WTC11 (cell line): ENCODE measurements around the gene SSH3. TPM values are rescaled to one million over a fixed set of nuclear protein-coding genes. Genes with fewer than 3 reads are reported as not detected.

Source experiments
- ATAC-seq: fragments of 200-7000 bp; cut with Tn5 transposase; 2 replicates; pipeline ENCODE4 v1.10.0; 2021; ENCODE audit warnings: mild to moderate bottlenecking, moderate library complexity
- CTCF ChIA-PET: fragments of 300-600 bp; sonication (Branson Sonifier 250); formaldehyde crosslinking; loops from one replicate; lab custom pipeline; 2021; ENCODE audit warnings: antibody characterized with exemption; lab: Charles Lee
- POLR2A ChIA-PET: fragments of 350-600 bp; sonication (Branson Sonifier 250); formaldehyde crosslinking; loops from one replicate; lab custom pipeline; 2021; ENCODE audit warnings: antibody characterized with exemption; lab: Charles Lee
- DNase-seq: peaks from one replicate; pipeline ENCODE4 v3.0.0; 2021; ENCODE audit warnings: low spot score
- H3K27ac Mint-ChIP-seq: 2 replicates; pipeline ENCODE4 v1.8.0; 2021; ENCODE audit warnings: mixed read lengths
- H3K27me3 Mint-ChIP-seq: 2 replicates; pipeline ENCODE4 v1.8.0; 2021; ENCODE audit warnings: low read depth, mild to moderate bottlenecking, moderate library complexity, mixed read lengths
- H3K36me3 Mint-ChIP-seq: 2 replicates; pipeline ENCODE4 v1.8.0; 2021; ENCODE audit warnings: mixed read lengths
- H3K4me1 Mint-ChIP-seq: 2 replicates; pipeline ENCODE4 v1.8.0; 2022; ENCODE audit warnings: mixed read lengths
- H3K4me3 Mint-ChIP-seq: 2 replicates; pipeline ENCODE4 v1.8.0; 2021; ENCODE audit warnings: mild to moderate bottlenecking, moderate library complexity, mixed read lengths
- H3K9me3 Mint-ChIP-seq: 2 replicates; pipeline ENCODE4 v1.8.0; 2021; ENCODE audit warnings: mixed read lengths
- ARID4B ChIP-seq: sonication (generic); formaldehyde crosslinking; IDR thresholded peaks from 2 replicates; pipeline ENCODE4 v1.8.0; 2023; ENCODE audit warnings: missing genetic modification reagents, mild to moderate bottlenecking, borderline replicate concordance
- E2F4 ChIP-seq: sonication (generic); formaldehyde crosslinking; IDR thresholded peaks from 2 replicates; pipeline ENCODE4 v1.8.1; 2022; ENCODE audit warnings: low read depth, mild to moderate bottlenecking, moderate library complexity, missing genetic modification reagents, borderline replicate concordance
- EMX1 ChIP-seq: fragments of 250-450 bp; sonication (Bioruptor Pico); IDR thresholded peaks from 2 replicates; pipeline ENCODE4 v1.8.0; 2021; ENCODE audit warnings: mild to moderate bottlenecking
- ERG ChIP-seq: fragments of 250-450 bp; sonication (Bioruptor Pico); IDR thresholded peaks from 2 replicates; pipeline ENCODE4 v1.8.0; 2021; ENCODE audit warnings: mild to moderate bottlenecking
- GABPB1 ChIP-seq: sonication (generic); formaldehyde crosslinking; IDR thresholded peaks from 2 replicates; pipeline ENCODE4 v1.8.1; 2023; ENCODE audit warnings: mild to moderate bottlenecking, missing genetic modification reagents
- JUN ChIP-seq: sonication (generic); formaldehyde crosslinking; IDR thresholded peaks from 2 replicates; pipeline ENCODE4 v1.8.0; 2023; ENCODE audit warnings: mild to moderate bottlenecking, missing genetic modification reagents
- MLX ChIP-seq: sonication (generic); formaldehyde crosslinking; IDR thresholded peaks from 2 replicates; pipeline ENCODE4 v1.8.1; 2023; ENCODE audit warnings: mild to moderate bottlenecking, missing genetic modification reagents, moderate library complexity
- NR3C1 ChIP-seq: sonication (generic); formaldehyde crosslinking; conservative IDR thresholded peaks from 2 replicates; pipeline ENCODE4 v1.8.1; 2023; ENCODE audit warnings: low read depth, mild to moderate bottlenecking, missing genetic modification reagents
- OVOL2 ChIP-seq: fragments of 250-450 bp; sonication (Bioruptor Pico); IDR thresholded peaks from 2 replicates; pipeline ENCODE4 v1.9.0; 2021; ENCODE audit warnings: mild to moderate bottlenecking, borderline replicate concordance
- PREB ChIP-seq: sonication (generic); formaldehyde crosslinking; IDR thresholded peaks from 2 replicates; pipeline ENCODE4 v1.8.1; 2022; ENCODE audit warnings: mild to moderate bottlenecking, missing genetic modification reagents, moderate library complexity, borderline replicate concordance
- SMAD3 ChIP-seq: sonication (generic); formaldehyde crosslinking; IDR thresholded peaks from 2 replicates; pipeline ENCODE4 v1.8.0; 2022; ENCODE audit warnings: missing genetic modification reagents, mild to moderate bottlenecking, borderline replicate concordance
- SMAD4 ChIP-seq: sonication (generic); formaldehyde crosslinking; IDR thresholded peaks from 2 replicates; pipeline ENCODE4 v1.8.0; 2022; ENCODE audit warnings: mild to moderate bottlenecking, missing genetic modification reagents
- SOX15 ChIP-seq: fragments of 250-450 bp; sonication (Bioruptor Pico); IDR thresholded peaks from 2 replicates; pipeline ENCODE4 v1.9.0; 2021; ENCODE audit warnings: mild to moderate bottlenecking
- SP1 ChIP-seq: sonication (generic); formaldehyde crosslinking; conservative IDR thresholded peaks from 2 replicates; pipeline ENCODE4 v1.8.1; 2022; ENCODE audit warnings: missing genetic modification reagents
- TEAD4 ChIP-seq: sonication (generic); formaldehyde crosslinking; IDR thresholded peaks from 2 replicates; pipeline ENCODE4 v1.8.0; 2022; ENCODE audit warnings: mild to moderate bottlenecking, missing genetic modification reagents
- USF2 ChIP-seq: sonication (generic); formaldehyde crosslinking; IDR thresholded peaks from 2 replicates; pipeline ENCODE4 v1.8.1; 2023; ENCODE audit warnings: mild to moderate bottlenecking, missing genetic modification reagents, moderate library complexity
- ZBTB21 ChIP-seq: sonication (generic); formaldehyde crosslinking; IDR thresholded peaks from 2 replicates; pipeline ENCODE4 v1.8.1; 2023; ENCODE audit warnings: mild to moderate bottlenecking, missing genetic modification reagents, borderline replicate concordance
- ZMAT4 ChIP-seq: fragments of 250-450 bp; sonication (Bioruptor Pico); IDR thresholded peaks from 2 replicates; pipeline ENCODE4 v1.9.0; 2021; ENCODE audit warnings: mild to moderate bottlenecking
- ZNF263 ChIP-seq: sonication (generic); formaldehyde crosslinking; IDR thresholded peaks from 2 replicates; pipeline ENCODE4 v1.8.1; 2022; ENCODE audit warnings: low read depth, mild to moderate bottlenecking, moderate library complexity, missing genetic modification reagents
- ZNF532 ChIP-seq: fragments of 250-450 bp; sonication (Bioruptor Pico); IDR thresholded peaks from 2 replicates; pipeline ENCODE4 v1.9.0; 2021; ENCODE audit warnings: mild to moderate bottlenecking, borderline replicate concordance
- total RNA-seq: library from RNA; stranded (reverse); gene quantifications from 3 replicates; pipeline ENCODE4 v1.2.3, GENCODE V29; 2021

The SSH3 gene
- total RNA-seq, 1 experiment from 2014 or later, result 42.3 TPM

GRCh38 chr11:67268081-67268961 is 35.0 kb upstream of the SSH3 start:
- no peak overlapping the region for H3K27ac Mint-ChIP-seq
- peak overlapping the region; percentile 93 for H3K4me3 Mint-ChIP-seq
- POLR2A ChIA-PET, result interaction anchor here (0.7 kb wide), 1 partner anchor 21 kb away, joined by 3 read pairs; the partner anchor contains the start of gene ANKRD13D
- ATAC-seq, result no peak
- H3K9me3 Mint-ChIP-seq, result no peaks in the 10 kb centered on the region
- peaks cover 47% of the 10 kb centered on the region for H3K4me1 Mint-ChIP-seq
- peaks cover 18% of the 10 kb centered on the region for H3K27me3 Mint-ChIP-seq
- CTCF ChIA-PET, result interaction anchor here (1.2 to 2.2 kb wide), 4 partner anchors 20 to 187 kb away, joined by 4 to 25 read pairs (median 10); partner anchors contain the start of gene ANKRD13D
- H3K36me3 Mint-ChIP-seq, result no peaks in the 10 kb centered on the region
- no peak for DNase-seq
- no peak for TF ChIP-seq GABPB1 (CRISPR knock-in tag)
- no peak for TF ChIP-seq TEAD4 (CRISPR knock-in tag)
- TF ChIP-seq SMAD4 (CRISPR knock-in tag), result no peak
- TF ChIP-seq MLX (CRISPR knock-in tag), result no peak
- TF ChIP-seq ARID4B, result no peak
- no peak for TF ChIP-seq ZNF263
- TF ChIP-seq OVOL2, result no peak
- no peak for TF ChIP-seq USF2 (CRISPR knock-in tag)
- TF ChIP-seq E2F4, result no peak
- no peak for TF ChIP-seq PREB (CRISPR knock-in tag)
- TF ChIP-seq ZBTB21 (CRISPR knock-in tag), result no peak
- no peak for TF ChIP-seq EMX1 (CRISPR knock-in tag)
- TF ChIP-seq SP1 (CRISPR knock-in tag), result no peak
- TF ChIP-seq, all 79 proteins: peak for 0

GRCh38 chr11:67268962-67269268 is 34.4 kb upstream of the SSH3 start:
- peak overlapping the region; percentile 93; the same call in 1 of the 2 replicates for H3K4me3 Mint-ChIP-seq
- no peaks in the 10 kb centered on the region for H3K9me3 Mint-ChIP-seq
- no peak for ATAC-seq
- peaks cover 18% of the 10 kb centered on the region for H3K27me3 Mint-ChIP-seq
- no peak for DNase-seq
- H3K36me3 Mint-ChIP-seq, result no peaks in the 10 kb centered on the region
- POLR2A ChIA-PET, result no interaction called here
- no peak overlapping the region; the same call in 1 of the 2 replicates for H3K27ac Mint-ChIP-seq
- H3K4me1 Mint-ChIP-seq, result peaks cover 47% of the 10 kb centered on the region
- CTCF ChIA-PET, result interaction anchor here (1.8 to 3.0 kb wide), 2 partner anchors 20 to 49 kb away, joined by 14 to 18 read pairs; partner anchors contain the start of gene ANKRD13D
- TF ChIP-seq SOX15 (no peak), ERG (CRISPR knock-in tag) (no peak), SMAD3 (CRISPR knock-in tag) (no peak), JUN (CRISPR knock-in tag) (no peak), NR3C1 (CRISPR knock-in tag) (no peak), ZMAT4 (CRISPR knock-in tag) (no peak), ZNF532 (CRISPR knock-in tag) (no peak)
